Endothelial cell of hepatic sinusoid (primary cell): ENCODE results near the gene NEURL1B.

Experiments
- in situ Hi-C: cut with HindIII; loops from 2 replicates; pipeline ENCODE4 v1.10.0; 2017; ENCODE audit warnings: low sequenced_read_pairs

Gene NEURL1B

GRCh38 chr5:172712610-172713009 lies 71.5 kb downstream of the NEURL1B start:
- in situ Hi-C loops, result no loop called here

- in situ Hi-C loops, result no loop called here
These were observed 72.2 kb downstream of the NEURL1B start for GRCh38 chr5:172713113-172713808.

GRCh38 chr5:172713809-172714490 lies 72.9 kb downstream of the NEURL1B start:
- in situ Hi-C loops, result no loop called here

GRCh38 chr5:172714491-172715420 lies 73.7 kb downstream of the NEURL1B start:
- in situ Hi-C loops, result no loop called here

- in situ Hi-C loops, result no loop called here
These were observed 74.3 kb downstream of the NEURL1B start for GRCh38 chr5:172715421-172715780.

GRCh38 chr5:172715931-172716682 lies 75.0 kb downstream of the NEURL1B start:
- in situ Hi-C loops, result no loop called here

GRCh38 chr5:172716796-172717313 lies 75.8 kb downstream of the NEURL1B start:
- in situ Hi-C loops, result no loop called here

GRCh38 chr5:172717481-172718195 lies 76.6 kb downstream of the NEURL1B start:
- in situ Hi-C loops, result no loop called here

- in situ Hi-C loops, result no loop called here
These were observed 77.6 kb downstream of the NEURL1B start for GRCh38 chr5:172718527-172719114.

GRCh38 chr5:172719211-172719610 lies 78.1 kb downstream of the NEURL1B start:
- in situ Hi-C loops, result no loop called here

GRCh38 chr5:172720655-172721054 lies 79.6 kb downstream of the NEURL1B start:
- in situ Hi-C loops, result loop anchor here (5.0 kb wide), 3 partner anchors 37 to 182 kb away; no protein-coding TSS in a partner anchor

GRCh38 chr5:172721455-172722326 lies 80.6 kb downstream of the NEURL1B start:
- in situ Hi-C loops, result loop anchor here (5.0 kb wide), 3 partner anchors 36 to 181 kb away; no protein-coding TSS in a partner anchor

GRCh38 chr5:172722327-172722815 lies 81.3 kb downstream of the NEURL1B start:
- in situ Hi-C loops, result loop anchor here (5.0 kb wide), 3 partner anchors 35 to 180 kb away; no protein-coding TSS in a partner anchor

GRCh38 chr5:172723508-172723907 lies 82.4 kb downstream of the NEURL1B start:
- in situ Hi-C loops, result loop anchor here (5.0 kb wide), 3 partner anchors 34 to 179 kb away; no protein-coding TSS in a partner anchor

GRCh38 chr5:172724242-172725183 lies 83.5 kb downstream of the NEURL1B start:
- in situ Hi-C loops, result loop anchor here (5.0 kb wide), 3 partner anchors 33 to 178 kb away; no protein-coding TSS in a partner anchor

GRCh38 chr5:172725273-172725672 lies 84.2 kb downstream of the NEURL1B start:
- in situ Hi-C loops, result no loop called here

GRCh38 chr5:172725785-172726184 lies 84.7 kb downstream of the NEURL1B start:
- in situ Hi-C loops, result no loop called here
